ENCODE measurements around the gene ABCB11.

Gene ABCB11

GRCh38 chr2:169007356-169007755, 23.8 kb downstream of the ABCB11 start:
- no peak for ATAC-seq

GRCh38 chr2:169006665-169007064, 24.5 kb downstream of the ABCB11 start:
- no peak for ATAC-seq

DNA sequence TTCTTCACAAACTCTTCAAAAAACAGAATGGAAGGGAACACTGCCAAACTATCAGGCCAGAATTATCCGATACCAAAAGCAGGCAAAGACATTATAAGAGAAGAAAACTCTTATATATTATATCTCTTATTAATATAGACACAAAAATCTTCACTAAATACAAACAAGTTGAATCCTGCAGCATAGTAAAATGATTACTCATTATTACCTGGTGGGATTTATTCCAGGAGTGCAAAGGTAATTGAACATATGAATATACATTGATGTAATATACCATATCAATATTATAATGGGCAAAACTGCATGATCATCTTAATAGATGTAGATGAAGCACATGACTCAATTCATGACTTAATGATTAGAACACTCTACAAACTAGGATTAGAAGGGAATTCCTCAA, 25.1 kb downstream of the ABCB11 start:
- ATAC-seq, result no peak

DNA sequence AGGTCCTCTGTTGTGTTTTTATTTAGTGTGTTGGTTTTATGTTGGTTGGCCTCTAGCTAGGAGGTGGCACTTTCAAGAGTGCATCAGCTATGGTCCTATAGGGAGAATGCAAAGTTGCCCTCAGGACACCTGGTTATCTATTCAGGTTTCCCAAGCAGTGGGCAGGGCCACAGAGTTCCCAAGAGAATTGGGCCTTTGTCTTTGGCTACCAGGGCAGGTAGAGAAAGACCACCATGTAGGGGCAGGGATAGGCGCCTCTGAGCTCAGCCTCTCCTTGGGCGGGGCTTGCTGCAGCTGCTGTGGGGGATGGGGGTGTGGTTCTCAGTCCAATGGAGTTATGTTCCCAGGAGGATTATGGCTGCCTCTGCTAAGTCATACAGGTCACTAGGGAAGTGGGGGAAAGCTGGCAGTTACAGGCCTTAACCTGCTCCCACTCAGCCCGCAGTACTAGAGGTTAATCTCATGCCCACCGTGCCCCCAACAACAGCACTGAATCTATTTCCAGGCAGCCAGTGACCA, 26.0 kb downstream of the ABCB11 start:
- no peak for ATAC-seq

DNA sequence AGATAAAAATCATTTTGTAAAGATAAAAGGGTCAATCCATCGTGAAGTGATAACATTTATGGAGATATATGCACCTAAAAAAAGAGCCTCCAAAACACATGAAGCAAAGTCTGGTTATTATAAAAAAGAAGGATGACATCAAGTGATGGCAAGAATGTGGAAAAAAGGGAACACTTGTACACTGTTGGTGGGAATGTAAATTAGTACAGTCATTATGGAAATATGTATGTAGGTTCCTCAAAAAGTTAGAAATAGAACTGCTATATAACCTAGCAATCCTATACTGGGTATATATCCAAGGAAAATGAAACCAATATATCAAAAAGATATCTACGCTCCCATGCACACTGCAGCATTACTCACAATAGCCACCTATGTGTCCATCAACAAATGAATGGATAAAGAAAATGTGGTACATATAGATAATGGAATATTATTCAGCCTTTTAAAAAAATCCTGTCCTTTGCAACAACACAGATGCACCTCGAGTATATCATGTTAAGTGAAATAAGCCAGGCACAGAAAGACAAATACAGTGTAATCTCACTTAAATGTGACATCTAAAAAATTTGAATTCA, 28.9 kb downstream of the ABCB11 start:
- no peak for ATAC-seq

DNA sequence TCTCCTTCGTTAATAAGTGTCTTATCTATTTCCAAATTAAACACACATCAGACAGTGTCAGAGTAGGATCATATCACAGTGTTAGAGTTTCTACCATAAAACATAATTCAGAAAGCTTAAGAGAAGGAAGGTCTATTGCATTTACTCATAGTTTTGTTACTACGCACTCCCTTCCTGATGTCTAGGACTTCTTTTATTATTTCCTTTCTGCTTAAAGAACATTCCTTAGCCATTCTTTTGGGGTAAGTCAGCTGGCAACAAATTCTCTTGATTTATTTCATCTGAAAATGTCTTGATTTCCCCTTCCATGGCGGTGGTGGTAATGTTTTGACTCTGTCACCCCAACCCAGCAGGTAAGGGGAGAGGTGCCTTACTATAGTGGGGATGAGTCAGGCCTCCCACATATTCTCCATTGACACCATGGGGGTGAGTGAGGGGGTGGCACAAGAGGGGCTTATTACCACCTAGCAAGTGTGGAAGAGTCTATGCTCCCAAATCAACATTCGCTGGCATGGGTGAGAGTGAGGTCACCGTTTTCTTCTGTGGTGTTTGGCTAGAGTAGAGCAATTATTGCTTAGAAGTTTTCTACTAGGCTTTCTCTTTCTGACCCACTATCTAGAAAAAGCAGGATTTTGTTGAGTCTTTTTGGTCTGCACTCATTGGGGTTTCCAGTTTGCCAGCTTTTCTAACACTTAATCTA, 29.9 kb downstream of the ABCB11 start:
- ATAC-seq, result no peak

GRCh38 chr2:168999668-169000213, 31.4 kb downstream of the ABCB11 start:
- no peak for ATAC-seq

DNA sequence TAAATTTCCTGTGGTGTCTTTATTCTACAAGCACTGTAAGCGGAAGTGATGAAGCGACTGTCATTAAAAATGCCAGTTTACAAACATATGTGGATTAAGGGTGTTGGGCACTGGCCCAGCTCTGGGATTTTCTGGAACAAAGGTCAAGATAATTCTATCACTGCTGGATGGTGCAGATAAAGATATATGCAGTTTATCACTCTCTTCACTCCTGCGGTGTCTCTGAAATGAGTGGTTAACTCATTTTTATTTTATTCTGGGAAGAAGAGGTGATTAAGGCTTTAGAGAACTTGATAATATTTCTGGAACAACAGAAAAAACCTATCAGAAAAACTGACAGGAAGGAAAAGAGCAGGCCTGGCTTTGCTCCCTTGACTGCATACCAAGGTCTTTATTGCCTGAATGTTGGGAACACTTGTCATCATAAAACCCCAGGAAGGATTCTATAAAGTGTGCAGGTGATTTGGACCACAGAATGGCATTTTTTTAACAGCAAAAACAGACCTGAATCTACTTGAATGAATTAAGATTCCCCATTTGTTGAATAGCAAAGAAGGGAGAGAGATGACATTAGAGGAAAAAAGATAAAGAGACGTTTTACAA, 32.4 kb downstream of the ABCB11 start:
- ATAC-seq, result no peak

- ATAC-seq, result no peak
These were observed 33.3 kb downstream of the ABCB11 start for GRCh38 chr2:168997794-168998193.

DNA sequence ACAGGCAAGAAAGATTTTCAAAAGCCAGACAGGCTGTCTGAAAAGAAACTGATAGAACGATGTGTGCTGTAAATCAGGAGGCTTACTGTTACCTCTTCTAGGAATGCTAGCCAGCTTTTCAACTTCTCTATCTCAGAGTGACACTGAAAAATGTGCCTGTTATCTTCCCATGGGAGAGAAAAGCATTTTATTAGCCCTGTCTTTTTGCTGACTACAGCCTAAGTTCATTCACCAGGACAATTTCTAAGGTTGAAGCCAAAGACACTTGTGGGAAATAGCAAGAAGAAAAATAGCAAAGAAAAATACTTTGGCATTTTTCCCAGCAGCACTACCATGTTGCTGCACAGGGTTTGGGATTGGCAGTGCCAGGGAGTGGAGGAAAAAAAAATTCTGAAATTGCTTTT, 34.0 kb downstream of the ABCB11 start:
- no peak for ATAC-seq

DNA sequence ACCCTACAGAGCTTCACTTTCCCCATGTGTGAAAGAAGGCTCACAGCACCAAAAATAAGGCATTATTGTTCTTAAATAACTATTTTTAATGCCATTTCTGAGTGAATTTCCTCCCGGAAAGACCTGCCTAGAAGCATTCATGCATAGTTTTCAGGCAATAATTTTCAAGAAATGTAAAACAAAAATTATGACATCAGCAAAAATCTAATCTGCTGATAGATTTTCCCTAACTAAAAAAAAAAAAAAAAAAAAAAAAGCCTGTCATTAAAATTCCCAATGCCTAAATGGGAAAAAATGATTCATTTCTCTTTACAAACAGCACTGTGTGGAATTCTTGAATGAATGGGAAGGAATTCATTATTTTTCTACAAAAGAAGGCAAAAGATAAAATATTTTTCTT, 35.4 kb downstream of the ABCB11 start:
- no peak for ATAC-seq

GRCh38 chr2:168993538-168993937, 37.6 kb downstream of the ABCB11 start:
- no peak for ATAC-seq

- ATAC-seq, result no peak
These were observed 38.4 kb downstream of the ABCB11 start for GRCh38 chr2:168992591-168993349.

GRCh38 chr2:168992026-168992425, 39.1 kb downstream of the ABCB11 start:
- no peak for ATAC-seq

DNA sequence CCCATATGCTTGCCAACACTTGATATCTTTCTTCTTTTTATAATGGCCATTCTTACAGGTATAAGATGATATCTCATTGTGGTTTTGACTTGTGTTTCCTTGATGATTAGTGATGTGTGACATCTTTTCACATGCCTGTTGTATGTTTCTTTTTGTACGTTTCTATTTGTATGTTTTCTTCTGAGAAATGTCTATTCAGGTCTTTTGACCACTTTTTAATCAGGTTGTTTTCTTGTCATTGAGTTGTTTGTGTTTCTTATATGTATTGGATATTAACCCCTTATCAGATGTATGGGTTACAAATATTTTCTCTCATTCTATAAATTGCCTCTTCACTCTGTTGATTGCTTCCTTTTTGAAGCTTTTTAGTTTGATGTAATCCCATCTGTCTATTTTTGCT, 42.4 kb downstream of the ABCB11 start:
- no peak for ATAC-seq

GRCh38 chr2:168986398-168986943, 44.7 kb downstream of the ABCB11 start:
- no peak for ATAC-seq

- ATAC-seq, result no peak
These were observed 49.5 kb downstream of the ABCB11 start for GRCh38 chr2:168981651-168982050.

DNA sequence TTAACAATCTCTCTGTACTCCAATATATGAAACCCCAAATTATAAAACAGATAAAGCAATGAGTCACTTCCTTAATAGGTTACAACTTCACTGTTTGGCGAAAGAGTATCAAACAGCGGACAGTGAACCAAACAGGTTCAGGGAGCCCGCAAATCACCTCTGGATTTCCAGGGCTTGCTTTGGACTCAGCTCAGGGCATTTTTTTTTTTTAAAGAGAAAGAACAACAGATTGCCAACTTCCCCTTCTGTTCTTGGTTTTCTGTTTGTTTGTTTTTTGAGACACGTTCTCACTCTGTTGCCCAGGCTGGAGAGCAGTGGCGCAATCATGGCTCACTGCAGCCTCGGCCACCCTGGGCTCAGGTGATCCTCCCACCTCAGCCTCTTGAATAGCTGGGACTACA, 52.7 kb downstream of the ABCB11 start:
- ATAC-seq, result no peak

- no peak for ATAC-seq
These were observed 53.5 kb downstream of the ABCB11 start for GRCh38 chr2:168977608-168978007.

GRCh38 chr2:168976034-168976654, 55.0 kb downstream of the ABCB11 start:
- peak in 1 of 2 donors; percentile 25 for ATAC-seq

DNA sequence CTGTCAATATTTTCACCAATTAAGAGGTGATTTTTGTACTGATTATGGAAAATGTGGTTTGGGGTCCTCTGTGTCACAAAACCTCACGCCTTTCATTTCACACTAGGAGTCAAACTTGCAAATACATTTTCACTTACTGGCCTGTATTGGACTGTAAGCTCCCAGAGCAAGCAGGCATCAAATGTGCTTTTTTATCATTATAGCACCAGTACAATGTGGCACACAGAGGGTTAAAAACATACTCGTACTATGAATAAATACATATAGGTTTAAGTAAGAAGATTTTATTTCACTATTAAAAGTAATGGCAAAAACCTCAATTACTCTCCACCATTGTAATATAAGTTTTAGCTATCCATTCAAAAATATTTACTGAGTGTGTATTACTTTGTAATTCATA, 56.7 kb downstream of the ABCB11 start:
- ATAC-seq, result no peak

DNA sequence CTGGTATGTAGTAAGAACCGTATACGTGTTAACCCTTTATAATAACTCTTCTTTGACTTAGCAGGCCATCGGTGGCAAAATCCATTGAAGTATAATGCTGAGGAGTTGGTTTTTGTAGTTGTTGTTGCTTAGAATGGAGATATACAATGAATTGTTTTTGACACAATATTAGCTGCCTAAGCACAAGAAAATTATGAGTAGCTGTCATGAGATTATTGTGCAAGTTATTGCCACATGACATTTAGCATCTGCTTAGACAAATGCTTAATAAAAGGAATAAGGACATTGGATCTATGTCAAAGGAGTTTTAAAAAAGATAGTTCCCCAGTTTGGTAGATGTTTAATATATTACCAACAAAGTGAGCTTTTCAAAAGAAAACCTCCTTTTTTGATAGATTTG, 59.9 kb downstream of the ABCB11 start:
- no peak for ATAC-seq
